Measurements from ENCODE around the gene CD44.

CD44 gene

GRCh38 chr11:35158701-35159510, 19.9 kb downstream of the CD44 start:
- DNase-seq (ENCODE audit: low read depth in 4 of 4, low spot score in 1 of 4): no peak

- DNase-seq (ENCODE audit: low read depth in 4 of 4, low spot score in 1 of 4): no peak
Measured at GRCh38 chr11:35160246-35160824, 21.4 kb downstream of the CD44 start.

GRCh38 chr11:35160902-35161597, 22.1 kb downstream of the CD44 start:
- no peak for DNase-seq (ENCODE audit: low read depth in 4 of 4, low spot score in 1 of 4)

- no peak for DNase-seq (ENCODE audit: low read depth in 4 of 4, low spot score in 1 of 4)
Measured at GRCh38 chr11:35162745-35163144, 23.8 kb downstream of the CD44 start.

GRCh38 chr11:35163209-35163608, 24.2 kb downstream of the CD44 start:
- DNase-seq (ENCODE audit: low read depth in 4 of 4, low spot score in 1 of 4): no peak

- peak in 1 of 4 experiments; percentile 35 for DNase-seq (ENCODE audit: low read depth in 4 of 4, low spot score in 1 of 4)
Measured at GRCh38 chr11:35163702-35164496, 24.9 kb downstream of the CD44 start.

GRCh38 chr11:35165030-35165422, 26.1 kb downstream of the CD44 start:
- no peak for DNase-seq (ENCODE audit: low read depth in 4 of 4, low spot score in 1 of 4)

GRCh38 chr11:35165423-35166368, 26.7 kb downstream of the CD44 start:
- DNase-seq (ENCODE audit: low read depth in 4 of 4, low spot score in 1 of 4): peak in 3 of 4 experiments; percentile 60 to 68 (median 60)

- peak in 1 of 4 experiments; percentile 31 for DNase-seq (ENCODE audit: low read depth in 4 of 4, low spot score in 1 of 4)
Measured at GRCh38 chr11:35166369-35167360, 27.7 kb downstream of the CD44 start.

- DNase-seq (ENCODE audit: low read depth in 4 of 4, low spot score in 1 of 4): no peak
Measured at GRCh38 chr11:35167426-35167954, 28.5 kb downstream of the CD44 start.

- no peak for DNase-seq (ENCODE audit: low read depth in 4 of 4, low spot score in 1 of 4)
Measured at GRCh38 chr11:35168671-35169070, 29.7 kb downstream of the CD44 start.

- no peak for DNase-seq (ENCODE audit: low read depth in 4 of 4, low spot score in 1 of 4)
Measured at GRCh38 chr11:35169112-35169511, 30.1 kb downstream of the CD44 start.

- DNase-seq (ENCODE audit: low read depth in 4 of 4, low spot score in 1 of 4): no peak
Measured at GRCh38 chr11:35169754-35170153, 30.8 kb downstream of the CD44 start.

- DNase-seq (ENCODE audit: low read depth in 4 of 4, low spot score in 1 of 4): no peak
Measured at GRCh38 chr11:35170503-35170902, 31.5 kb downstream of the CD44 start.

- no peak for DNase-seq (ENCODE audit: low read depth in 4 of 4, low spot score in 1 of 4)
Measured at GRCh38 chr11:35171226-35171625, 32.3 kb downstream of the CD44 start.

GRCh38 chr11:35173011-35173511, 34.1 kb downstream of the CD44 start:
- DNase-seq (ENCODE audit: low read depth in 4 of 4, low spot score in 1 of 4): no peak

- no peak for DNase-seq (ENCODE audit: low read depth in 4 of 4, low spot score in 1 of 4)
Measured at GRCh38 chr11:35173616-35174566, 34.9 kb downstream of the CD44 start.

Measured in stimulated activated CD4-positive, alpha-beta T cell treated with anti-CD3 and anti-CD28 coated beads, Interleukin-1b, Interleukin-23, amount 100 ng/mL, for 24 hours (primary cell).